GM19351 (cell line): ENCODE data around the gene ISLR.

Experiments used
- ATAC-seq: cut with Tn5 transposase; IDR thresholded peaks from one replicate; pipeline ENCODE4 v1.9.1; 2021; ENCODE audit warnings: mild to moderate bottlenecking, moderate library complexity; ENCODE audit not compliant: unreplicated experiment

ISLR gene

DNA sequence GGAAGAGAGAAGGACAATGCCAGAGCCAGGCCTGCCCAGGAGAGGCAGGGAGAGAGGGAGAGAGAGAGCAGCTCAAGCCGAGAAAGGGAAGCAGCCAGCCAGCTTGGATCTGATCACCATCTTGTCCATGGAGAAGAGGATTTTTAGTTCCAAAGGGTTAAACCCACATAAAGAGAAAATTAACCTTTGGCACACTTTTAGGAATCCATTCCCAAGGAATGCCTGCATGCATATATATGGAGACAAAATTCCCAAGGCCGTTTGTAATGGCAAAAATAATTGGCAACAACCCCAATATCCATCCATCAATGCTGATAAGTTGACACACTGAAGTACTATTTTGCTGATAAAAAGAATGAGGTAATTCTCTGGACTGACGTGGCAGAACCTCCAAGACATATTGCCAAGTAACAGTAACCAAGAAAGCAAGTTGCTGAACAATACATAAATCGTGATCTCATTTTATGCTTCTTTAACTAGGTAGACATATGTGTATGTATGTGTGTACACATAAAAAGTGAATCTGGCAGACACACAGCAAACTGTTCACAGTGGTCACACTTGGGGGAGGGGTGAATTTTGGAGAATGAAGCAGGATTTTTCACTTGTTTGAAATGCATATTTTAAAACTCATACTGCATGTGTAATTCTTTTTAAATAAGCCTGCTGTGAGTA lies 36.6 kb downstream of the ISLR start:
- ATAC-seq = no peak

DNA sequence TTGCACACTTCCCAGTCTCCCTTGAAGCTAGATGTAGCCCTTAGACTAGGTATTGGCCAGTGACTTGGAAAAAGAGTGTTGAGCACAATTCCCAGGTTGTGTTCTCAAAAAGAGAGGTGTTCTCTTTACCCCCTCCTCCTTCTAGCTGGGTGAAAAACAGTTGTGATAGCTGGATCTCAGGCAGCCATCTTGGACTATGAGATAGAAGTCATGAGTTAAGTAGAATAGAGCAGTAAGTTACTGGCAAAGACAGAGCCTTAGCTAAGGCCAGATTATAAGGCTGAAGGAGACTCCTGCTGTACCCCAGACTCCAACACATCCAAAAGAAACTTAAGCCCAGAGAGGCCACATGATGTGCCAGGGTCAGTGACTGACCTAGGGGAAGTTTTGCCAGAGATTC lies 37.2 kb downstream of the ISLR start:
- ATAC-seq = no peak

DNA sequence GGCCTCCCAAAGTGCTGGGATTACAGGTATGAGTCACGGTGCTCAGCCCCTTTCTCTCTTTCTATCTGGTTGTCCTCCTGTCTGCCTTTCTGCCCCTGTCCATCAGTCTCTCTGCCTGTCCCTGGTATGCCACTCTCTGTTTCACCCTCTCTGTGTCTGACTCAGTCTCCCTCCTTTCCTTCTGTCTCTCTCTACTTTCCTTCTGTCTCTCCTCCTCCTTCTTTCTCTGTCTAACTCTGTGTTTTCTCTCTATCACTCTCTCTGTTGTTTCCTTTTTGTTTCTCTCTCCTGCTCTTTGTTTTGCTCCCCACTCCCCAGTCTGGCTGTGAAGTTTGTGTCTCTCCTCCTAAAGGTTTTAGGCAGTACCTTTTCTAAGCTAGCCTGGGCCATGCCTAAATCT lies 38.1 kb downstream of the ISLR start:
- ATAC-seq = no peak

DNA sequence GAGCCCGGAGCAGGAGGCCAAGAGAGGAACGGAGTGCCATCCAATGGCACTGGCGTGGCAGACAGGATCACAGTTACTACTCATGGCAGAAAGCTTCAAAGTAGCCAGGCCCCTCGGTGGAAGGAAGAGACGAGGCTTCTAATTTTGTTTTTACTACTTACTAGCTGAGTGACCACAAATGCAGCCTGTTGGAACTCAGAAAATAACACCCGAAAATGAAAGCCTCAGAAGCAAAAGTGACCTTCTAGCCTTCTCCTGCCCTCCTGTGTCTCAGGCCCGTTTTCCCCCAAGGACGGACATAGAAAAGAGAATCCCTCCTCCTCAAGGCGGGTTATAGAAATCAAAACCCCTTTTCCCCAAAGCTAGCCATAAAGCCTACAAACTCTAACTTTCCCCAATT lies 39.0 kb downstream of the ISLR start:
- ATAC-seq = no peak

DNA sequence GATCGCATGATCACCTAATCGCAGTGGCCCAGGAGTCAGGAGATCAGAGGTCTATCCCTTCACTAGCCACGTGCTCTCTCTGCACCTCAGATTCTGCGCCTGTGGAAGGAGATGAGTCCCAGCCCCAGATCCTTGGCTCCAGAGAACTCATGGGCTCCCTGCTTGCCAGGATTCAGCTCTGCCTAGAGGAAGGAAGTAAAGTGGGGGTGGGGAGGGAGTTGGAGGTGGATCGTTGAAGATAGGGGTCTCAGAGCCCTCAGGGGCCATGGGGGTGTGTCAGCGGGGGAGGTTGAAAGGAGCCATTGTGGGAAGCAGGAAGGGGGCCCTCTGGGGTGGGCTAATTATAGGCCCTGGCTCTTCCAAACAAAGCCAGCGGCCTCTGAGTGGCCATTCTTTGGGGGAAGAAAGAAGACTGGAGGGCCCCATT lies 40.4 kb downstream of the ISLR start:
- no peak for ATAC-seq

DNA sequence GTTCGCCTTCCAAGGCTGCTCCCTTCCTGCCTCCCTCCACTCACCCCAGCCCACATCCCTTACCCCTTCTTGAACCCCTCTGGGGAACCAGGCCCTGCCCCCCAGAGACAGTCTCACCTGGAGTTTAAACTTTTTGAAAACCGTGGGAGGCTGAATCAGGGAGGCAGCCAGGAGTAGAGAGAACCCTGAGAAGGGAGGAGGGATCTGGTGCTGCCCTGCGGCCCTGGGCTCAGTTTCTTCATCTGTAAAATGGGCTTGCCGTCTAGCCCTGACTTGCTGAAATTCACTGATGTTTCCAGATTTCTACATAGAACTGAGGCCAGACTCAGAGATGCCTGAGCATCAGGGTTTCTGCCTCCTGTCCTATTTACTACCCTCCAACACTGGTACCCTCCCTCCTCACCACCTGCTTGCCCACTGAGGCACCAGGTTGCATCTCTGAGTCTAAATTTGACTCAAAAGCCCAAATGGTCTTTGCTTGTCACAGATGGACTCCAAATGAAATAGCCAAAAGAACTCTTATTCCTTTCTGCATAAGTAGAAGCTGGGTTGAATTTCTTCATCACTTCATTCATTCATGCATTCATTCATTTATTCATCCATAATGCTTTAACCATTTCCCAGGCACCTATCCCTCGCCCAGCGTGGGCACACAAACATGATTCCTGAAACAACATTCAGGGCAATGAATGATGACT lies 41.0 kb downstream of the ISLR start:
- no peak for ATAC-seq

DNA sequence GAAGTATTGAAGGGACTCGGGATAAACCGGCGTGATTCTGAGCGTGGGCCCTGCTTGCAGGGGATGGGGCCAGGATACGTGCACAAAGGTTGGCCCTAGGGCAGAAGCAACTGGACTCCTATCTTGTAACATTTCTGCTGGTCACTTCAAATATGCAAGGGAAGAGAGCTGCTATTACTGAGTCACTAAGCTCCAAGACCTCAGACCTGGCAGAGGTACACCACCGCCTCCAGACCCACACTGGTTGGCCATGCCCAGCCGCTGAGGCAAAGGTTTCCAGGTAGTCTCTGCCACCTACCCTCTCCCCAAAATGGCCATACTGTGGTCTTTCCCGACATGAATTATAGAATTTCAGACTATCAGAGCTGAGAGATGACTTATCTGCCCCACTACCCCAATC lies 42.4 kb downstream of the ISLR start:
- ATAC-seq = no peak

DNA sequence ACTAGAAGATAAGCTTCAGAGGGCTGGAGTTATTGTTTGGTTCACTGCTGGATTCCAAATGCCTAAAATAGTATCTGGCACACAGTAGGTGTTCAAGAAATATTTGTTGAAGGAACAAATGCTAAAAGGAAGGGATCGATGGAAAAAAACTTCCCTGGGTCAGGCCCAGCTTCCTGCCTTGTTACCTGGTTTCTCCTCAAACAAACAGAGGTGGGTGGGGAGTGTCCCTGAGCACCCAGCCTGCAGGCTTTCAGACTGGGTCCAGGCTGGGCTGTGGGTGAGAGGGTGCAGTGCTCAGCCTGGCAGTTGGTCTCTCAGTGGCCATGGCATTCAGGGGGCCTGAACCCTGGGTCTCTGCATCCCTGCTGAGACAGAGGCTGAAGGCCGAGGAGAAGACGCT lies 43.4 kb downstream of the ISLR start:
- ATAC-seq = no peak

DNA sequence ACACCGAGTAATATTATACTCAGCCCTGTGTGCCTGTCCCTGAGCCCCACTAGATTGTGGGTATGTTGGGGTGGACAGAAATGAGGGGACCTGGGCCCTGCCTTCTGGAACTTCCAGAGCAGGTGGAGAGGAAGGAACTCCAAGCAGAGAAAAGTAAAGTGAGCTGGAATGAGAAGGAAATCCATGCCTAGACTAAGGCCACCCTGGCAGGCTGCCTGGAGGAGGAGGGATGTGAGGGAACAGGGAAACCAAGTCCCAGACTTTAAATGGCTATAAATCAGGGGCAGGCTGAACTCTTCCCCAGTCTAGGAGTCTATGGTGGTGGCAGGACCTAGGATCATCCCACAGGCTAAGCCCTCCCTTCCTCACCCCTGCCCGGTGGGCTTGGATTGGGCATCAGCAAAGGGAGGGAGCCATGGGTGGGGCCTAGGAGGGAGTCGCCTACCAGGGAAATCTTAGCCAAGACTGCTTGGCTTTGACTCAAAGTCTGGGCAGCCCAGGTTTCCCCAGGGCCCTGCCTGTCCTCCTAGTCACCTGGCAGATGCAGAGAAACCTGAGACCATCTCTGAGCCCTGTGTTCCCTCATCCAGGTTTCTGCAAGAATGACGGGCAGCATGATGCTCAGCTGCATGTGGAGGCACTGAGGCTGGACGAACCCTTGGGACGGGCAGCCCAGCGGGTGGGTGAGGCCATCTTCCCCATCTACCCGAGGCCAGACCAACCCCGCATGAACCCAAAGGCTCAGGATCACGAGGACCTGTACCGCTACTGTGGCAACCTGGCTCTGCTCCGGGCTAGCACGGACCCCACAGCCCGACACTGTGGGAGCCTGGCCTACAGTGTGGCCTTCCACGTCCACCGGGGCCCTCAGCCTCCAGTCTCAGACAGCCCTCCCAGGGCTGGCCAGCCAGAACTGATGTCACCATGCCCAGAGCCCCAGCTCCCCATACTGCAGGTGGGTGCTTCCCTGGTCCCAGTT lies 44.7 kb downstream of the ISLR start:
- ATAC-seq = no peak

DNA sequence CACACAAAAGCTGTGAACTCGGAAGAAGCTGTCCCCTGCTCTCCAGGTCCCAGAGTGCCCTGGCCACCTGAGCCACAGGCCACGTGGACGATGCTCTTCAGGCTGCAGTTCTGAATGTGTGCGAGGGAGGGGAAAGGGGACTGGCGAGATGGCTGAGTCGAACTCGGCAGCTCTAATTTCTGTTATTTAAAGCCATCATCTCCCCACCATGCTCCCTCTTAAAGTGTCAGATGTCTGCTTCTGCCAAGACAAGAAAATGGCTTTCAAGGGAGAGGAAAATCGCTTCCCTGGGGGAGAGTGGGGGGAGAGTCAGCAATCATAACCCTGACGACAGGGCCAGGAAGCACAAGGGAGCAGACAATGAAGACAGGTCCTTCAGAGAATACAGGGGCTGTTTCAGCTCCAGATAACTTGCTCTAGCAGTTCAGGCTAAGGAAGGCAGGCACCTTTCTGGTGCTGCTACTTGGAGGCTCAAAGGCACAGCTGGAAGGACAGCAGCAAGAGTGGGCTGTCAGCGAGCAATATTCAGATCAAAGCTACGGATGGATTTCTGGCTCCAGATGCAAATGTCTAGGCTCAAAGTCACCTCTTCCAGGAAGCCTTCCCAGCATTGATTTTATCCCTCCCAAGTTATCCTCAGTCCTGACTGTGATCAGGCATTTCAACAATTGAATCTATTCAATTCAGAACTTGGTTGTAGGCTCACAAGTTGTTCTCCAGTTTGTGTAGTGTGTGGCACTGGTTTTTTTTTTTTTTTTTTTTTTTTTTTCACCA lies 47.2 kb downstream of the ISLR start:
- ATAC-seq = no peak

DNA sequence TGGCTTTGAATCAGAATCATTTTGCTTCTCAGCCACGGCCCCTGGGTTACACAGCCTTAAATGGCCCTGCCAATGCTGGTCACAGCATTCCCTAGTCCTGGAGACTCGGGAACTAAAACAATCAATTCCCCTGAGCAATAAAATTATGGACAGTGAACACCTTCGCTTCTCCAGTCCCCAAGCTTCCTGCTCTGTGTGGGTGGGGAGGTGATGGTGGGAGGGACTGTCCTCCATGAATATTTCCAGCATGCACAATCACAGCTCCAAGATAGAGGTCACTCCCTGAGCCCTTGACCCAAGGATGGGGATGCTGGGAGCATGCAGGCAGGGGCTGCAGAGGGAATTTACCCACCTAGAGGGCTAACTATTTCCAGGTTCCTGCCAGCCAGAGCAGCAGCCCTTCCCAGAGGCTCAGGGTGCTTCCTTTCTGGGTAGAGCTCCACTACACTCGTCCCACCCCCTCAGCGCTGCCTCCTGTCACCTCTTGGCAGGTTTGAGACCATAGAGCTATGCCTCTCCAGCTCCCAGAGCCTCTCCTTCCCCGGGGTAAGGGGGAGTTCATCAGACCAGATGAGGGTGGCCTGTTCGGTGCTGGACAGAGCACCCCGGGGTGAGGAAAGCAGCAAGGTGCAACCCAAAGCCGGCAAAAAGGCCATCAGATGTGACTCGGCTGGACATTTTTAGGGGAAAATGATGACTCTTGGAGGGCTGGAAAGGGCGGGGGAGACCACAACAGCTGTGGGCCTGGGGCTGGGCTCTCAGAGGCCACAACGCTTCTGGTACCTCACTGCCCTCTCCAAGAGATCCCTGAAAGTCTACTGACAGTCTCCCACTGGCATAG lies 48.1 kb downstream of the ISLR start:
- no peak for ATAC-seq

DNA sequence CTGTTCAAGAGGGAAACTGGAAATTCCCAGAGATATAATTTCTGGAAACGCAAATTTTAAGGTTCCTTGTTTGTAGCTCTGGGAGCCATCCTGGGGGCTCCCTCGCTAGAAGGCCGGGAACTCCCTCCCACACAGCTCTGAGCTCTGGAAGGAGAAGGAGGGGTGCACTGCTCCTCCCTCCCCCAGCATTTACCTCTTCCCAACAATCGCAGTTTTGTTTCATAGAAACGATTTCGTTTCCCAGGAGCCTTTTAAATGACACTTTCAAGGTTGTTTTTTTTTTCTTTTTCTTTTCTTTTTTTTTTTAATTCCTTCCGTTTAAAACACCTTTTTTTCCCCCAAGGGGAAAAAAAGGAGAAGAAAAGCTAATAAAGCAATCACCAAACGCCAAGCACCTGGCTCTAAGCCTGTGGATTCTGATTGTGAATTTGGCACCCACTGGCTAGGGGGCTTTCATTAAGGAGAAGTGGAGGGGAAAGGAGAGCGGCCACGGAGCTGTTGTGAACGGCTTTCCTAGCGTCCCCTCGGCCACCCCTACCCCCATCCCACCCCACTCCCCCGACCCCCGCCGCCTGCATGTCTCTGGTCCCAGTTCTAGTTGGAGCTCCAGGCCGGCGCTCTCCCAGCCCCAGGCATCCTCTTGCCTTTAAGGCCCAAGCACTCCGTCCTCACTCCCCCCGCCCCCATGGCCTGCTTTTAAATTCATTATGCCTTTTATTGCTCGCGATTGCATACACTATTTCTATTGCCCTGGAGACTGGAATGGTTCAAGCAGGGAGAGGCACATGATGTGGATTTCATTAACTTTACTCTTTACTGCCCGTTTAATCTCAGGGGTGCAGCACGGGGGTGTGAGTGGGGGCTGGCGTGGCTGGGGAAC lies 49.0 kb downstream of the ISLR start:
- ATAC-seq = no peak

DNA sequence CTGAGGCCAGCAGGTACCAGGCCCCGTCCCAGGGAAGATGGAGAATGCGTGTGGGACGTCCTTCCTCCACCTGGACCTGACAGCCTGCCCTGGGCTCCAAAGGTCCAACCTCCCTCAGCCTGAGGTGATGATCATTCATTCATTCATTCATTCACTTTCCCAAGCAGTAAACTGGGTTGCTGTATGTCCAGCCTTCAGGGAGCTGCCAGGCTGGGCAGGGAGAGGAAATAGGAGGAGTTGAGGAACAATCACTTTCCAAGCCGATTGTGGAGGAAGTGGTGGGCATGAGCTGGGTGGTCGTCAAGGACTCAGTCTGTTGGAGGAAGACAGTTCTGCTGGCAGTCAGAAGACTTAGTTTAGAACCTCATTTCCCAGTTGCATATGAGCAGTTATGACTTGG lies 52.4 kb downstream of the ISLR start:
- ATAC-seq = no peak
